ENCODE measurements around the gene NT5DC1.
A peak's percentile ranks its signal among the peaks of the same experiment; 100 is the strongest.

Gene NT5DC1

GRCh38 chr6:116100419-116101301, at the start of gene NT5DC1:
Gene NT5DC1, plus strand, starts transcription at chr6:116100853. Its CDS starts 78 bp downstream, at chr6:116100931.
- DNase-seq, result peak; percentile 60 to 84

- DNase-seq, result no peak
These were observed 49.4 kb upstream of the NT5DC1 start for GRCh38 chr6:116051244-116051643.

DNA sequence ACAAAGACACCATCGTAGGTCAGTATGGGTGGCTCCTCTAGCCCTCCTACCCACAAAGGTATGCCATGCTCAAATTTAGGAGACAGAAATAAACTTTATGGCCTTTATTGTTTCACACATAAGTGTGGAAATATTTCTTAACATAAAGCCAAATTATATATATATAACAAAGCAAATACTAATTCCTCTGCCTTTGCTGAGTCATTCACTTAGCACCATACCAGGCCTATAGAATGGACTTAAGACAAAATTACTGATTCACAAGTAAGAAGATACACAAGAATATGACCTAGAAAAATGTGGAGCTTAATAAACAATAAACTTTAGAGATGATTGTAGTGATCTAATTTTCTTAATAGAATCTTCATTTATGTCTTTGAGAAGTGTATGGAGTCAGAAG, 45.1 kb upstream of the NT5DC1 start:
- no peak for DNase-seq

DNA sequence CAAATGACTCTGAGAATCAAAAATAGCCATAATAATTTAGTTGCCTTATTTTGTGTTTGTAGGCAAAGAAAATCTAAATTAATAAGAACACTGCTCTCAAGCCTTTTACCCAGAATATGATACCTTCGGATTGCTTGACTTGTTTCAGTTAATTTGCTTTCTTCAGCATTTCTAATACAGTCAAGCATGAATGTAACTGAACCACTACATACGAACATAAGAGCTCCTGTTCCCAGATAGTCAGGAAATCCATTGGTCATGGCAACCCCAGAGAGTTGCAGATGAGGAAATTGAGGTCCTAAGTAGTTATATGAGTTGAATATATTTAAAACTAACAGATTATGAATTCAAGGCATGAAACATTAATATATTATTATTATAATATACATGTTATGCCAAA, 42.9 kb upstream of the NT5DC1 start:
- no peak for DNase-seq

- DNase-seq, result no peak
These were observed 40.7 kb upstream of the NT5DC1 start for GRCh38 chr6:116059713-116060571.

GRCh38 chr6:116060572-116061283, 39.9 kb upstream of the NT5DC1 start, which contains the start of gene FRK:
Gene FRK, minus strand, starts transcription at chr6:116060891. Its CDS starts 580 bp downstream, at chr6:116060311.
- no peak for DNase-seq

DNA sequence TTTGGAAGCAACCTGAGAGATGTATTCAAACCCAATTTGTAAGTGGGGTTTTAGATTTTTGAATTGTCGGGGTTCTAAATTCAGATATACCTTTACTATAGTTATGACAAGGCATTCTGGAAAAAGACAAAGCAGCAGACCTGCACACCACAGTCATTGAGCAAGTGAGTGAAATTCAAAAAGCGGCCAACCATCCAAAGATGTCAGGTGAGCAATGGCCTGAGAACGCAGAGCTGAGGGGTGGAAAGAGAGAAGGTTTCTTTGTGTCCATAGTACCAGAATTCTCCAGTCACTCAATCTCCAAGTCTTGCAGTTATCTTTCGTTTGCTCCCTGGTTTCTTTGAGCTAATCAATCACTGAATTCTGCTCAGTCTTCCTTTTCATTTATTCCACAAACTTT, 38.2 kb upstream of the NT5DC1 start:
- DNase-seq, result no peak

DNA sequence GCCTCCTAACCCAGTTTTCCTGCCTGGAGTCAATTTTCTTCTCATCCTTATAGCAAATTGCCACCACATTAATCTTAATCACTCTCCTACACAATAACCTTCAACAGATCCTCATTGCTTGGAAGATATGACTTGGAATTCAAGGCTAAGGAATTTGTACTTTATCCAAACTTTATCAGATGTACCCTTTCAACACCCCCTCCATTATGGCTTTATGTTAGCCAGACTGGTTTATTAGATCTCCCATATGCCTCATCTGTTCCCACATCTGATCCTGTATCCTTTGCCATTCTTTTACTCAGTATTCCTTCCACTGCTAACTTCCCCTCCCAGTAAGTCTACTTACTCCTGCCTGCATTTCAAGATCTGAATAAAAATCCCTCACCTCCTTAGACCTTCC, 36.0 kb upstream of the NT5DC1 start:
- no peak for DNase-seq

- no peak for DNase-seq
These were observed 33.9 kb upstream of the NT5DC1 start for GRCh38 chr6:116066789-116067188.

- DNase-seq, result no peak
These were observed 30.6 kb upstream of the NT5DC1 start for GRCh38 chr6:116070101-116070500.

GRCh38 chr6:116070616-116071389, 29.9 kb upstream of the NT5DC1 start:
- no peak for DNase-seq

GRCh38 chr6:116072368-116072767, 28.3 kb upstream of the NT5DC1 start:
- no peak for DNase-seq

GRCh38 chr6:116073765-116074440, 26.8 kb upstream of the NT5DC1 start:
- no peak for DNase-seq

DNA sequence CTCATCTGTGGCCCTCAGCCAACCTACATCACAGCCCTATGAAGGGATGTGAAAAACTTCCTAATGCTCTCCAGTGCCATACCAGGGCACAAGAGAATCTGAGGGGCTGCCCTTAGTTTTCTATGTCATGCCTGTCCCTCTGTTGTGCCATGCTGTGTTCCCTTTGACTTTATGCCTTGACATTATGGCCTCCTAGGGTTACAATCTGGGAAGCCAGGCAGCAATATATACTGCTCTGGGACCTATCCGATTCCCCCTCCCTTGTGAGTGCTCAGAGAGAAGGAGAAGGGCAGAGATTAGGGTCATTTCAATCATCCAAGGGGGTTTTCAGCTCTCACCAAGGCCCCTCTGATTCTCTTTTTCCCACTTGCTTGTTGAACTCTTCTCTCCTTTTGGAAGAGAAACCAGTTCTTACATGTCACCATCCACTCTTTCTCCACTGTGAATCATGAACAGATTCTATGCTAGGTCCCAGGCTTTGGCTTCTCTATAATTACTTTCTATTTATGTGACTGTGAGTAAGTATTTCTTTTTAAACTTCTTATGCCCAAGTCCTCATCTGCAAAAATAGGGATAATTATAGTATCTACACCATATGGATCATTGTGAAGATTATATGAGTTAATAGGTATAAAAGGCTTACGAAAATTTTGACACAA, 25.8 kb upstream of the NT5DC1 start:
- DNase-seq, result no peak

DNA sequence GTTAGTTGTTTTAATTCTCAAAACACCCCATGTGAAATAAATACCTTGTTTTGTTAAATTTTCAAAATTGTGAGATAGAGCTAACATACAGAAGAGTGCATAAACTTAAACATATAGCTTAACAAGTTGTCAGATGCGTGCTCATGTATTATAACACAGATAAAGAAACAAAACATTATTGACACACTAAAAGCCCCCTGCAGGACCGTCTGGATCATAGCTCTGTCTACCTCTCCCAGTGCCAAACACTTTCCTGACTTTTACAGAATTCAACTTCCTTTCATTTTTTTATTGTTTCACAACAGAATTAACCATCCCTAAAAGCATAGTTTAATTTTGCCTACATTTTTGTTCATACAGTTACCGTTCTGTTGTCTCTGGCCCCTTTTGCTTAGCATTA, 22.1 kb upstream of the NT5DC1 start:
- DNase-seq, result no peak

GRCh38 chr6:116078945-116079344, 21.7 kb upstream of the NT5DC1 start:
- DNase-seq, result no peak

DNA sequence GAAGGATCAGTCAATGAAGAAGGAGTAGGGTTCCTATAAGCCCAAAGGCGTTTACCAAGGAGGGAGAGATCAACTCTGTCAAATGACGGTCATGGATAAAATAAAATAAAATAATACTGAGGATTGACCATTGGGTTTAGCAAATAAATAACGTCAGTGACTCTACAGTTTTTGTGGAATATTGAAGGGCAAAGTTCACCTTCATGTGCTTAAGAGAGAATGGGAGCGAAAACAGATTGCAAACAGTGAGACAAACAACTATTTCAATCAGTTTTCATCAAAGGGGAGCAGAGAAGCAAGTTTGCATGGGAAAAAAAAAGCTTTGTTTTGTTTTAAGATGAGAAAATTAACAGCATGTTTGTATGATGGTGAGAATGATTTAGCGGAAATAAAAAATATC, 17.6 kb upstream of the NT5DC1 start:
- DNase-seq, result no peak

- no peak for DNase-seq
These were observed 16.4 kb upstream of the NT5DC1 start for GRCh38 chr6:116084284-116084683.

GRCh38 chr6:116087437-116088027, 13.1 kb upstream of the NT5DC1 start:
- DNase-seq, result no peak

DNA sequence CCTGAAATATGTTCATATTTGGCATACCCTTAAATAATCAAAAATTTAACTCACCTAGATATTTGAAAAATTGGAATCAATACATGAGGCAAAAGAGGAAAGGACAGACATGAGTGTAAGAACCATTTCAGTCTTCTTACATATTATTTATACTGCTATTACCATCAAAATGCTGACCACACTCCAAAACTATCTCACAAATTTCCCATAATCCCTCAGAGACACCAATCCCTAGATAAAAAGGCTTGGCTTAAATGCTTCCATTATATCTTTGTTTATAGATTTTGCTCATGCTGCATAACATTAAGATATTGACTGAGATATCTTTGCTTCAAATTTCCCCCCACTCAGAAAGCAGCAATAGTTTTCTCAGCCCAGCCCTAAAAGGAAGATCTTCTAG, 11.7 kb upstream of the NT5DC1 start:
- no peak for DNase-seq

DNA sequence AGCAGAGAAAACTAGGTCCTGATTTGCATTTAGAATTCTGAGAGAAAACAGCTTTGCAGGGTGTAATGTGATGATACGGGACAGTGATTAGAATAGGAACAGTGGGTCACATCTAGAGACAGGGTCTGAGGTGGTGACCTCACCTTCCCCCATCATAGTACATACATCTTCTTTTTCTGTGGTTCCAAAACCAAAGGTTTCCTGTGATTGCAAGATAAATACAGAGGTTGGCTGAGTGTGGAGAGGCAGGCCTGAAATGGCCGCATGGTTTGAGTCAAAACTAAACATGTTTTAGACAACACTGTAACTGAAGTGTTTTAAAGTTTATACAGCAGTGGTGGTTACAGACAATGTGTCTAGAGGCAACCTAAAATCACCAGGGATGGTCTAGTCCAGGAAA, 10.4 kb upstream of the NT5DC1 start:
- no peak for DNase-seq
